Measurements from ENCODE around the gene SPPL2A.
"Not testable (repeated sequence)": the region's sequence is repeated elsewhere in the genome, so short reads cannot be mapped to it uniquely, and the experiment has no call there.

DNA sequence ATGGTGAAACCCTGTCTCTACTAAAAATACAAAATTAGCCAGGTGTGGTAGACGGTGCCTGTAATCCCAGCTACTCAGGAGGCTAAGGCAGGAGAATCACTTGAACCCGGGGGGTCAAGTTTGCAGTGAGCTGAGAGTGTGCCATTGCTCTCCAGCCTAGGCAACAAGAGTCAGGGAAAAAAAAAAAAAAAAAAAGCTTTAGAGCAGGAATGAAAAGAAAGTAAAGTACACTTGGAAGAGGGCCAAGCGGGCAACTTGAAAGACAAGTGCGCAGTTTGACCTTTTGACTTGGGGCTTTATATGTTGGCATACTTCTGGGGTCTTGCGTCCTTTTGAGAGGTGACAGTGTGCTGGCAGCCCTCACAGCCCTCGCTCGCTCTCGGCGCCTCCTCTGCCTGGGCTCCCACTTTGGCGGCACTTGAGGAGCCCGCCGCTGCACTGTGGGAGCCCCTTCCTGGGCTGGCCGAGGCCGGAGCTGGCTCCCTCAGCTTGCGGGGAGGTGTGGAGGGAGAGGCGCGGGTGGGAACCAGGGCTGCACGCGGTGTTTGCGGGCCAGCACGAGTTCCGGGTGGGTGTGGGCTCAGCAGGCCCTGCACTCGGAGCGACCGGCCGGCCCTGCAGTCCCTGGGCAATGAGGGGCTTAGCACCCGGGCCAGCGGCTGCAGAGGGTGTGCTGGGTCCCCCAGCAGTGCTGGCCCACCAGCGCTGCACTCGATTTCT, 46.1 kb upstream of the SPPL2A start:
- TF ChIP-seq, protein P1, sequence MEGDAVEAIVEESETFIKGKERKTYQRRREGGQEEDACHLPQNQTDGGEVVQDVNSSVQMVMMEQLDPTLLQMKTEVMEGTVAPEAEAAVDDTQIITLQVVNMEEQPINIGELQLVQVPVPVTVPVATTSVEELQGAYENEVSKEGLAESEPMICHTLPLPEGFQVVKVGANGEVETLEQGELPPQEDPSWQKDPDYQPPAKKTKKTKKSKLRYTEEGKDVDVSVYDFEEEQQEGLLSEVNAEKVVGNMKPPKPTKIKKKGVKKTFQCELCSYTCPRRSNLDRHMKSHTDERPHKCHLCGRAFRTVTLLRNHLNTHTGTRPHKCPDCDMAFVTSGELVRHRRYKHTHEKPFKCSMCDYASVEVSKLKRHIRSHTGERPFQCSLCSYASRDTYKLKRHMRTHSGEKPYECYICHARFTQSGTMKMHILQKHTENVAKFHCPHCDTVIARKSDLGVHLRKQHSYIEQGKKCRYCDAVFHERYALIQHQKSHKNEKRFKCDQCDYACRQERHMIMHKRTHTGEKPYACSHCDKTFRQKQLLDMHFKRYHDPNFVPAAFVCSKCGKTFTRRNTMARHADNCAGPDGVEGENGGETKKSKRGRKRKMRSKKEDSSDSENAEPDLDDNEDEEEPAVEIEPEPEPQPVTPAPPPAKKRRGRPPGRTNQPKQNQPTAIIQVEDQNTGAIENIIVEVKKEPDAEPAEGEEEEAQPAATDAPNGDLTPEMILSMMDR (conservative IDR thresholded peaks at IDR 0.05; ENCODE audit: low read length), result not testable (repeated sequence)
- TF ChIP-seq EZH2phosphoT487 (IDR thresholded peaks at IDR 0.05; ENCODE audit: borderline replicate concordance), result not testable (repeated sequence)
